GM23248 (cell line): ENCODE data around the gene GATAD2A.

Experiments used
- EZH2 ChIP-seq: fragments of 200-600 bp; sonication (generic); IDR thresholded peaks from 2 replicates; pipeline ENCODE4 v1.6.1; 2018; ENCODE audit warnings: antibody characterized with exemption, mild to moderate bottlenecking; ENCODE audit not compliant: insufficient read depth, poor library complexity, severe bottlenecking
- EZH2phosphoT487 ChIP-seq: fragments of 200-600 bp; sonication (generic); IDR thresholded peaks from 2 replicates; pipeline ENCODE4 v1.6.1; 2018; ENCODE audit warnings: antibody characterized with exemption, moderate library complexity, mild to moderate bottlenecking, low read depth; ENCODE audit not compliant: insufficient read depth

DNA sequence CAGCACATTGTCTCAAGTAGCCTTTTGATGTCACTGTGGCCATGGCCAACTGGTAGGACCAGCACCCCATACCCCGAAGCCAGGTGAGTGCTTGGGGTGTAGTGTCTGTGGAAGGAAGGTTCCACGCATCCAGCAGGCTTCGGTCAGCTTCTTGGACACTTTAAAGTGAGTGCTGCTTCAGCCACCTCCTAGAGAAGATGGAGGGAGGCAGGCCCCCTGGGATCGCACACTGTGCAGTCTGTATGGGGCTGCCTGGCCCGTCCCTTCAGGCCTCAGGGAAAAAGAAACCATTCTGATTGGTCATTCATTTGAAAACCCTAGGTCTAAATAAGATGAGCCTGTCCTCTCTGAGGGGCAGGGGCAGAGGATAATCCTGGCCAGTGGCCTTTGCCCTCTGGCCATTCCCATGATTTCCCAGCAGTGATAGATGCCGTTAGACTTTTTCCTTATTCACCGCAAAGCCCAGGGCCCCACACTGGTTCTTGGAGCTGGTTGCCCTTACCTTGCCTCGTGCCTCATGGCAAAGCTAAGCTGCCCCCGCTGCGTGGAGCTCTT lies 30.7 kb downstream of the GATAD2A start:
- no peak for TF ChIP-seq EZH2
- no peak for TF ChIP-seq EZH2phosphoT487
